CD1c-positive myeloid dendritic cell (primary cell): ENCODE results near the gene FRMD4A.
"Not testable (repeated sequence)": the region's sequence is repeated elsewhere in the genome, so short reads cannot be mapped to it uniquely, and the experiment has no call there.

Source experiments
- DNase-seq: peaks from one replicate; pipeline ENCODE4 v3.0.0-alpha.2; 2016; ENCODE audit errors: extremely low spot score

FRMD4A gene

DNA sequence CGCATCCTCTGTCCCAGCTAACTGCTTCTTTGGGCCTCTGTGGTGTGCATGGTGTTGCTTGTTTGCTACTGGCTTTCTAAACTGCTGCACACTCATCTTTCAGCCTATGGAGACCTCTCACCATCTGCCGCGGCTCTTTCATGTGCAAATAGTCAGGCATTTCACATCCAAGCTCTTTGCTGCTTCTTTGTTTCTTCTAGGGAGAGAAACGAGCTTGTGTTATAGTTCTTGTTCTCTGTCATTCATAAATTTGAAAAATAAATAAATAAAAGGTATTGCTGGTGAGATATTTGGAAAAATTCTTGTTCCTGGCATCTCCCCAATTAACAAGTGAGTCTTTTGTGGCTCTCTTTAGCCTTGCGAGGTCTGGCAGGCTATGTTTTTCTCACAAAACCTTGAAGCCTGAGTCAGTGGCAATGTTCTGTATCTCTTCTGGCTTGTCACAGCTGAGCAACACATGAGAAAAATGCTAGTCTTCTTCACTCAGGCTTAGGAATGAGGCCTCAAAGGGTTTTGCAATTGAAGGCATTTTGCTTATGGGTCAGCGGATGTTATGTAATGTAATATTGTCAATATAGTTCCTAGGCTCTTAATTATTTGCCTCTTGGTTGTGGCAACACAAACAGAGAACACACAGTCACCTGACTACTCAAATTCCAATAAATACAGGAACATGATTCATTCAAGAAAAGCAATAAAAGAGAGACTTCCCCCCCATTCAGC, 274.0 kb downstream of the FRMD4A start:
- DNase-seq, result no peak

DNA sequence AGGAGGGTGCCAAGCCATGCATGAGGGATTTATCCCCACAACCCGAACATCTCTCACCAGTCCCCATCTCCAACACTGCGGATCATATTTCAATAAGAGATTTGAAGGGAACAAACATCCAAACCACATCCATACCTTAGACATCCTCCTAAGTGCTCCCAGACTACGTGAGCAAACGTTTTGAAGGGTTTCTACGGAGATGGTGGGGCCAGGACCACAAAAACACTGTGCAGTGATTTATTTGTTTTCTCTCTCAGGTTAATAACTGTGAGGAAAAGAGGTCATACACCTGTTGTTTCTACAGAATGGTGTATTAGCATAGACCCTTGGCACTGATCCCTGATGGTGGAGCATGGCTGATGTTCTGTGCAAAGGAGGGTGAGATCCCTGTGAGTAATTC, 277.8 kb downstream of the FRMD4A start:
- no peak for DNase-seq

DNA sequence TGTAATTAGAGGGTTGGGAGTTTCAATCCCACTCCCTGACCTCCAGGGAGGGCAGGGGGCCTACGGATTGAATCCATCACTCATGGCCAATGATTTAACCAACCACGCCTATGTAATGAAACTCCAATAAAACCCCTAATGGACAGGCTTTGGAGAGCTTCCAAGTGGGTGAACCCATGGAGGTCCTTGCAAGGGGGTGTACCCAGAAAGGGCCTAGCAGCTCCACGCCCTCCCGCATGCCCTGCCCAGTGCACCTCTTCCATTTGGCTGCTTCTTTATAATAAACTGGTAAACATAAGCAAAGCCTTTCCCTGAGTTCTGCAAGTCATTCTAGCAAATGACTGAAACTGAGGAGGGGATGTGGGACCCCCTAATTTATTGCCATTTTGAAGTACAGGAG, 280.1 kb downstream of the FRMD4A start:
- no peak for DNase-seq

DNA sequence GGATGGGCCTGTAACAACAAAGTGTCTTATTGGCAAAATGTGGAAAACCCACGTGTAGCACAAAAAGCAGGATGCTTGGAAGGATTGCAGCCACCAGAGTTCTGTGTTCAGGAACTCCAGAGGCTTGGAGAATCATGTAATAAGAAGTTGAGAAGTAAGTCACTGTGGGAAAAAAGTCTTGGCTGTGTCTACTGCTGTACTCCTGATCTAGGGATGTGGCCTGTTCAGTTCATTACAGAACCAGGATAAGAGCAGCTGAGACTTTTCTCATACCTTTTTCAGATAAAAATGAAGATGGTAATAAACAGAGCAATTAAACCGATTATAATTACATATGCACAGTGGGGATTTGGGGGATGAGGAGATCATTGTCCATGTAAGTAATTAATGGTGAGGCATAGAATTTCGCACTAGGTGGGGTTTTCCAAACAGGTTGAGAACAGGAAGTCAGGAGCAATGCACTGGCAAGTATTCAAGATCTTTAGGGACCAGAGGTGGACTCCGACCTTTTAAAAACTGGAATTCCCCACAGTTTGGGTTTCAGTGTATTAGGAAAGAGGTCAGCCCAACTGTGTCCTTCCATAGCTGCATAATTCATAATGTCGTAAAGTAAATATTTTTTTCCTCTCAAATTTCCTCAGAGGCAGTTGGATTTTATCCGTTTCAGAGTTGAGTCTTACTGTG, 281.7 kb downstream of the FRMD4A start:
- no peak for DNase-seq

DNA sequence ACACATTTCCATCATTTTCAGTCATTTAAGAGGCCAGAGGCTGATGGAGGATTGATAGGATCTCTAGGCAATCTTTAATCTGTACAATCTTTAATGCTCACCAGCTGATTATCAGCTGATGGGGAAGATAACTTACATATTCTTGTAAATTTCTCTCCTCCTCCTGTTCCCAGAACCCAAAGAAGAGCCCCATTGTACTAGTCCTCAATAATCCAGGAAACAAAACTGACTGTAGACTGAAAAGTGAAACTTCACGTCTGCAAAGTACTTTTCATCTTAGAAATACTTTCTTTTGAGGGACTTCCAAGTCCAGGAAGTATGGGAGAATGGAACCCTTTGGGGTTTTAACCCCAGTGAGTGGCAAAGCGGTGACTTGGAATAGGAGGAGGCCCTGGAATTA, 283.3 kb downstream of the FRMD4A start:
- DNase-seq, result no peak

DNA sequence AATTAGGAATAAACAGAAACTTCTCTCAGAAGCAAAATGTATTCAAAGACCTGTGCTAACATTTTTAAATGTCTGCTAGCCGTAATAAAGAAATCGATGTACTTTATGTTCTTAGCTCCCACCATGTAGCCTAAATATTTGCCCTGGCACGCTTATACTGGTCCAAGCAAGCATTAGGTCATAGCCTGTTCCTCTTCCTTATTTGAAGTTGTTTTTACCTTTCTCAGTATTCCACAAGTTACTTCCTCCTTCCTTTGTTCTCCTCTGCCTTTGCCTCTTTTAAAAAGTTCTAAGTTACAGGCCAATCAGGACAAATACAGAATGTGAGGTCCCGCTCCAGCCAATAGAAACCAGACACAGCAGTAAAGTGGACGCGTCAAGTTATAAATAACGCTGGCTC, 288.7 kb downstream of the FRMD4A start:
- DNase-seq, result not testable (repeated sequence)

DNA sequence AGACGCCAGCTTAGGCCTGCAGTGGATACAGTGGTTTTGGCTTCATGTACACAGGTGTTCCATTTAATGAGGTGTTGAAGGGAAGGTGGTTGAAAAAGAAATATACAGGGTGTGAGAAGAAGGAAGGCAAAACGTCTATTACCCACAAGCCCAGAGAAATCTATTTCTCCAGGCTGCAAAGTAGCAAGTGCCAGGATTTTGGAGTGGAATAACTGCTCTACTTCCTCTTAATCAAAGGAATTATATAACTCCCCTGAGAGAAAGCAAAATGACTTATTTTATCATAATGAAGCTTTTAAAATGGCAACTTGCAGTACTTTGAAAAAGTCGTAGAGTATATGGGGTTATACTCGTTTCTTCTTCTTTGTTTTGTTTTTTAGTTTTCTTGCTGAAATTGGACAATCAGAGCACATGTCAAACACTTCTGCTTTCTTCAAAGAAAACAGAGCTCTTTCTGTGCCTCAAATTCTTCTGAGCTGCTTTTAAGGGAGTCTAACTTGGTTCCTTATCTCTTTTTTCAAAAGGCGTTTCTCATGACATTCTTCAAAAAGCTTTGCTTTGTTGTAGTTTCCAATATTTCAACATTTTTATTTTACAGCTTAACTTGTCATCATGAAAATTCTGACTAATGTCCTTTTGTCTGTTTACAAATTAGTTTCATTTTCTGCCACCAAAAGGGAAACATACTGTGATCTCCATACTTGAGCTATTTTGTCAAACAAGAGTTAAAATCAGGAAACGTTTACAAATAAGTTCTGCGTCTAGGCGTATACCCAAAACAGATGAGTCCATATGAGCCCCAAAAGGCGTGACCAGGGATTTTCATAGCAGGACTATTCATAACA, 289.7 kb downstream of the FRMD4A start:
- DNase-seq, result peak; percentile 56

DNA sequence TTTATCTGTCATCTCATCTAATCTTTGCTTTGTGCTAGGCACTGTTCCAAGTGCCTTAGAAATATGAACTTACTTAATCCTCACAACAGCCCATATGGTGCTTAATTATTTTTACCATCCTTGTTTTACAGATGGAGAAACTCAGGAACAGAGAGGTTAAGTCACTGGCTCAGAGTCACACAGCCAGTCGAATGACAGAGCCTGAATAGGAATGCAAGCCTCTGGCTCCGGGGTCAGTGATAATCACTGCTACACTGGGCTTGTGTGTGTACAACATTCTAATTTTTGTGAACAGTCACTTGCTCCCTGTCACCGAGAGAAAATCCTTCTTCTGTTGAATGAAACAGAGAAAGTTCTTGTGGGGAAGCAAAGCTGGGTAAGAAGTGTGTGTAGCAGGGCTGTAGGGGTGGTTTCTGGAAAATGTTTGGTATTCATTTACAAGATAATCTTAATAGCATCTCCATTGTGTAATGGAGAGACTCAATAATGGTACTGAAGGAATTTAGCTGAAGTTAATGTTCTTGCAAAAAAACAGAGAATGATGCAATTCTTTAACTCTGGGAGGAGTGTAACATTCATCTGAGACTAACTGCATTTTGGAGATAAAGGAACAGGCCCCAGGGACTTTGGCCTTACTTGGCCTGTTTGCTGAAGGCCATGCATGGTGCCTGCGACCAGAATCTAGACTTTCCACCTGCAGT, 290.6 kb downstream of the FRMD4A start:
- no peak for DNase-seq

DNA sequence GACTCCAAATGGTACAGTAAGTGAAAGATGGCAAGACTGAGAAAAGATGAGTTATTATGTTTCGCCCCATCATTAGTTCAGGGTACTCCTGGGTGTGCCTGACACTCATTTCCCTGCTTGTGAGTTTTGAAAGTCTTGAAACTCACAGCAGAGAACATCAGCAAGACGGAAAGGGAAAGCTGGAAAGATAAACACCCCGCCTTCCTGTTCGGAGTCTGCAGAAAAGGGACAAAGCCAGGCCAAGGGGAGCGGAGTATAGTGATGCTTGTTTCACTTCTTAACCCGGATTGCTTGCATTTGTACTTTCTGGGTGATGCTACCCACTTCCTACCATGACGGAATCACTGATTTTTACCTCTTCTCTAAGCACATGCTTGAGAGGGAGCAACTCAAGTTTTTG, 294.5 kb downstream of the FRMD4A start:
- DNase-seq, result no peak

DNA sequence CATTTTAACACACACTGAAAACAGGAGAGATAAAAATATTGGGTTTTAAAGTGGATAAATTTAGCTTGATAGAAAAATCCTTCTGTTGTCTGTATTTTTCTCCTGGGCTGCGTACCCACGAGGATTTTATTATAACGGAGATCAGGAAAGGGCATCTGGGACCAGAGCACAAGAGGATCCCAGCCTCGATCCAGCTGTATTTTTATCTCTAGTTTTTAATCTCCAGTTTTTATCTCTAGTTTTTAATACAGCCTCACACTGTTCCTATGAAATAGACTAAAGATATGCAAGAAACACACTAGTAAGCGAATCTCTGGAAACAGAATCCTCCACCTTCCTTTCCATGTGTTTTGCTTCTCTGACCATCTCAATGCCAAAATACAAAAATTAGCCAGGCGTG, 295.2 kb downstream of the FRMD4A start:
- DNase-seq, result no peak

DNA sequence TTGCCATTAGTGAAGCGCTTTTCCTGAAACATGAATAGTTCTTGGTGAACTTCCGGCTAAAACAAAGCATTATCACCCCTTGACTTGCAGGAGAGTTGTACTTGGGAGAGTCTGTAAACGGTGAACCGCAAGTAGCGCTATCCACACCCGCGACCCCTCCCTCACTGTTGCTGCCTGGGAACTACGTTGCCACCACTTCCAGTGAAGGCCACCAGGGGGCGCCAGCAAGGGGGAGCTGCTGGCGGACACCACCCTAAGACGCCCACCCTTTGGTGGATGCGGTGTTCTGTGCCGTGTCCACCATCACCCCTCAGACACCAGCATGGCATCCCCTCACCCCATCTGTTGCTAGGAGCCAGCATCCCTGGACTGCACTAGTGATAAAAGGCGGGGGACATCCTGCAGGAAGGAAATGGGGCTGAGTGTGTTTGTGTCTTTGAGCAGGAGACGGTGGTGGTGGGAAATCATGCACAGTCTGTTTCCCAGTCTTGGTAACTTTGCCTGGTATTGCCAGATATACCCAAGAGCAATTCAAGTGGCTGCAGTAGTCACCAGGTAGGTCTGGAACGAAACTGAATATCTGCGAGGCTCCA, 298.2 kb downstream of the FRMD4A start:
- DNase-seq, result peak; percentile 34

DNA sequence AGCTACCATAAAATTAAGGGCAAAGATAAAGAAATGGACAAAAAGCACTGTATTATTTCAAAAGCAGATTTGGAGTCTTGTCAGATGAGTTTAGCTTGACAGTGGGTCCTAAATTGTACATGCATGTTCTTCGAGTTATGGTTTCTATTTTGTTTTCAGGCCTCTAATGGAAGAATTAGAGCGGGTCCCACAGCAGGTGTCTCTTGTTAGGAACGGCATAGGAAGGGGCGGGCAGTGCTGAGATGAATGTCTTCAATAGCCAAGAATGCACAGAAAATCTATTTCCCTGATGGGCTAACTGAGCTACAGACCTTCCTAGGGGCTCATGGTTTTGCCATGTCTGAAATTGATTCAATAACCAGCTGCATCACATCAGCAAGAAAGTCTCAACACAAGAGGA, 304.4 kb downstream of the FRMD4A start:
- no peak for DNase-seq

DNA sequence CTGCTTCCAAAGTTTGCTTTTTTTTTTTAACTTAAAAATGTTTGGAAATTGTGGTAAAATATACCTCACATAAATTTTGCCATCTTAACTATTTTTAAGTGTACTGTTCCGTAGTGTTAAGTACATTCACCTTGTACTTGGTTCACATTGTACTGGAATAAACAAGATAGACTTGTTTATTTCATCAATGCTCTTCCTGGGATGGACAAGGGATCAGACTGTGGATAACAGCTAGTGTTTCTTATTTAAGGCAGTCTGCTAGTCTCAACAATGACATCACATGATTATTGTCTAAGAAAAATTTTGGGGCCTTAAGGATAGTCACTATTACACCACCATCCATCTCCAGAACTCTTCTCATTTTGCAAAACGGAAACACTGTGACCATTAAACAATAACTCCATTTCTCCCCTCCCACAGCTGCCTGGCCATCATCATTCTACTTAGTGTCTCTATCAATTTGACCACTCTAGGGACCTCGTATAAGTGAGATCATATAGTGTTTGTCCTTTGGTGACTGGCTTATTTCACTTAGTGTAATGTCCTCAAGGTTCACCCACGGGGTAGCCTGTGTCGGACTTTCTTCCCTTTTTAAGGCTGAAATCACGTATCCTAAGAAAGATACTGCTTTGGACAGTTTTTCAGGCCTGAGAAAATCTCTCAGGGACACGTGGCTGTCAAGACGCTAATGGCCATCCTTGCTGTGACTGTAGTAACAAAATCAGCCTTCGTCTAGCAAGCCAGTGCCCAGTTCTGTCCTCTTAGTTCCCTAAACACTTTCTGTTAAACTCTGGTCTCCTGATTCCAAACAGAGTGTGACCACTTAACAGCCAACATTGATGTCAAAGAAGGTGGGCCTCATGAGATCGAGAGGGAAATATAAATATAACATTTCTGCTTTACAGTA, 305.2 kb downstream of the FRMD4A start:
- no peak for DNase-seq

DNA sequence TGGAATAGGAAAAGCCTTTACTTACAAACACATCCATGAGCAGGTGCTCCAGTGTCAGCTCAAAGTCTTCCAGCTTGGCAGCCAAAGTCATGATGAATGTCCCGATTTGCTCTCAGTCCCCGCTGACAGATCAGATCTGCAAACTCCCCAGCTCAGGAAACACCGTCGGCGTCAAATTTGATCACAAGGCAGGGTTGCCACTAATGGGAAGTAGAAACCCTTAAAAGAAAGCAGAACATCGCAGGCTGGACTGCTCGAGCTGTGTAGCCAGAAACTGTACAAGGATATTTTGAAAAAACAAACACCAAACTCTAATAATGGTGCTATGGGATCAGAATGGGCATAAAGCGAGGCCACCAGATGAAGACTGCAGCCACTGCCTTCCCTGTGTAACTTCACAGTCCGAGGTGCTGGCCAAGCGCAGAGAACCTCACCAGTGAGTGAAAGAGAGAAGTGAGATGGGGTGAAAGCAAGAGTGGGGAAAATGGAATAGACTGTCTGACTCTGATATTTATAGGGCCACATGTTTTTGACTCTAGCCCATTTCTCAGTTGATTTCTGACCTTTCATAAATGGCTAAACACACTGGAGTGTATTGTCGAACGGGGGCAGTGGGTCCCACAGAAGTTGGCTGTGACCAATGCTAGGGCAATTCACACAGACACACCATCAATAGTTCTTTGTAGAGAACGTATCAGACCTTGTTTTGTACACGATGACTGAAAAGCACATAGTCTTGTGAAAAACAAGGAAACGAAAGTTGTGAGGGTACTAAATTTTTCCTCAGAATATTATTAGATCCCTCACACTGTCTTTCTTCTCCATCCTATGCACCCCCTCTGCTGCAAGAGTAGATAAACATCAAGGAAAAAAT, 306.2 kb downstream of the FRMD4A start:
- peak; percentile 38 for DNase-seq

DNA sequence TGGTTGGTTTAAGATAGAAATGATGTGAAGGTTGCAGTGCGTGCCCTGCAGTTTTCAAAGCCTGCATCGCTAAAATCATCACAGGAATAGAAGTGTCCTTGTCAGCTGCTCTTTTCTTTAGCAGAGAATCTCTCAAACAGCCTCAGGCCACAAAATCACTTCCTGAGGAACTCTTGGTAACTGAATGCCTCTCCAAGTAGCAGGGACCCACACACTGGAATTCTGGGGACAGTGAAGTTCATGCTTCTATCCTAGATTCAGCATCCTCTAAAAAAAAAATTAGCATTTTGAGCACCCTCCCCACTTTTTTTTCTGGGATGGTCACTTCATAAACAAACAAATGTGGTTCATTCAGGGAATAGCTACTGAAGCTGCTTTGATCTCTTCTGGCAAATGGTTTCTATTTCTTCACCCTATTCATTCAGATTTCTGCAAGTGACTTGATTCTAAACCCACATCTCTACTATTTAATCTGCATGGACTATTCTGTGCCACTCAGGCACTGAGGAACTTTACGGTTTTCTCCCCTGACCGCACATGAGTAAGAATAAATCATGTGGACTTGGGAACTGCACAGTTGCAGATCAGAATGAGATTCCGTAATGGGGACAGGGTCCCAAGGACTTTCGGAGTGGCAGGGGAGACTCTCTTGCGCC, 306.9 kb downstream of the FRMD4A start:
- DNase-seq, result peak; percentile 8

DNA sequence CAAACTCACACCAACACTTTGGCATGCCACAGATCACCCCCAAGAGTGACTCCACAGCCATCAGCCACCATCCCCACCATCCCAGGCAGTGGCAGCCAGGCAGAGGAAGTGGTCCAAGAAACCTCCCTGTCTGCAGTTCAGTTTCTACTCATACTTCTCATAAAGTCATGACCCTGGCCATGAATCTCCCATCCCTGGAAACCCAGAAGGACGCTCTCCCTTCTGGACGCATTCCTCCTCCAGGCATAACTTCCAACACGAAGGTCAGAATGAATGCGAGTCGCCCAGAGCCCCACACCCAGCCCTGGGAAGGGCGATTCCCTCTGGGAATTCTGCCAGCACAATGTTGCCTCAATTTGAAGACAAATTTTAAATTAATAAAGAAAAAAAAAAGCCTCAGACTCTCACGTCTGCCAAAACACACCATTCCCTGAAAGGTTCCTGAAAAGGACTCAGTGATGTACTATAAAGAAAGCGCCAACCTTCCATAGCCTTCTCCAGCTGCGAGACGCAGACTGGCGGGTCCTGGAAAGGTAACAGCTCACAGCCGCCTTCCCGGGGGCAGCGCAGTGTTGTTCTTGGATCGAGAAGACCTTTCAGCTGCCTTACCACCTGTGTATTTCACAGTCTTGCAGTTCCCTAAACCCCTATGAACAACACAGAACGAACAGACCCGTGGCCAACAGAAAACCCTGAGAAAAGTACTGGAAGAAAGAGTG, 307.6 kb downstream of the FRMD4A start:
- no peak for DNase-seq

DNA sequence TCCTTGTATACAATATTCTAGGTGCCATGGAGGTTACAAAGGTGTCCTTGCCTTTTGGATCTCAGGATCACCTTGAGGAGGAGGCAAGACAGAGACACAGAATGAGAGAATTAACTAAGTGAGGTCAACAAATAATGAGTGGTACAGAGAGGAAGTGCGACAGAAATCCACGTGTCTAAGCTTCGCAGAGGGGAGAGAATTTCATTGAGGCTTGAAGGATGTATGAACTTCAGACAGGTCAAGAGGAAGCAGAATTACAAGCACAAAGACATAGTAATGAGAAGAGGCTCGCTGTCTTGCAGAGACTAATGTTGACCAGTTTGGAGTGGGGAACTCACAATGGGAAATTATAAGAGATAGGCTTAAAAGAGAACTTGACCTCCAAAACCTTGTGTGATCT, 308.7 kb downstream of the FRMD4A start:
- DNase-seq, result no peak

DNA sequence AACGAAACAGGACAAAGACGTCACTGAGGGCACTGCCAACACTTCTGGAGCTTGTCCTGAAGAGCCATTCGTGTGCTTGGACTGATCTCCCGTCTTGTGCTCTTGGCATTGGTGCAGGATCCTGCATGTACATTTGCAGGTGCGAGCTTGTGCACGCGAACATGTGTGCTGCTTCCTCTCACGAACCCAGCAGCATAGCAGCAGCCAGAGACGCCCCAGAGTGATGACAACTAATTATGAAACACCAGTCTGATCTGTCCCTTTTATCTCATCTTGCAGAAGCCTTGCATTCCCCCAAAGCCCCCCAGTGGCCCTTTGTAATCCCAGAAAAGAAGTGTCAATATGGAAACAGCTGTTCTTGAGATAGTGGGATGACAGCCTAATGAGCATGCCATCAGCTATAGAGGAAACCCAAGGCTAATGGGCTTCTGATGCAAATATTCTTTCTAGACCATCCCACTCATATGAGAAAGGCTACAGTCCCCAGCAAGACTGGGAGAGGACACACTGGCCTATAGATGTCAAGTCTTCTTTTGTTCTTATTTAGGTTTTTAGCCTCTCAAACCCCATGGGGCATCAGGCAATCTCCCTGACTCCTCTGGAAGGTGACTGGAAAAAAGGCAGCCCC, 310.6 kb downstream of the FRMD4A start:
- DNase-seq, result no peak
